HCT116 (cell line): Measurements from ENCODE around the gene PIK3R2. TPM values are rescaled to one million over a fixed set of nuclear protein-coding genes. Genes with fewer than 3 reads are reported as not detected.
A peak's percentile ranks its signal among the peaks of the same experiment; 100 is the strongest.

Source experiments
- ATAC-seq: fragments of 200-7000 bp; cut with Tn5 transposase; 2 replicates; pipeline ENCODE4 v1.9.1; 2020; ENCODE audit warnings: mild to moderate bottlenecking, moderate library complexity
- BruUV-seq: library from RNA; stranded (reverse); fragments of 400-500 nt; replicated peaks from 2 replicates; lab custom pipeline; 2021; lab: Mats Ljungman, UMichigan
- CTCF ChIA-PET: fragments of 300-600 bp; sonication (Branson Sonifier 250); formaldehyde crosslinking; loops from one replicate; lab custom pipeline; 2021; ENCODE audit warnings: antibody characterized with exemption; lab: Charles Lee
- POLR2A ChIA-PET: fragments of 300-600, 350-600 bp; sonication (Branson Sonifier 250); formaldehyde crosslinking; loops from one replicate; lab custom pipeline; 2021; ENCODE audit warnings: antibody characterized with exemption; lab: Charles Lee
- RAD21 ChIA-PET, 2 experiments: fragments of 300-600 bp; sonication (Branson Sonifier 250); formaldehyde crosslinking; loops; one replicate each; lab custom pipeline; 2023; ENCODE audit warnings: low total read pairs in 2 of 2; ENCODE audit not compliant: uncharacterized antibody in 2 of 2, unreplicated experiment in 2 of 2, low non-redundant PET in 1 of 2; lab: Charles Lee
- DNase-seq: peaks from one replicate; pipeline ENCODE4 v3.0.0-alpha.2; 2010; ENCODE audit warnings: low read depth, low spot score
- H2AFZ ChIP-seq: fragments of 200-600 bp; shearing (Covaris generic), sonication (generic); 2 replicates; pipeline ENCODE4 v1.6.1; 2017; ENCODE audit warnings: low read depth, mixed run types, mixed read lengths, antibody characterized with exemption, low read length; ENCODE audit not compliant: poor library complexity, severe bottlenecking
- H3K27ac ChIP-seq: 2 replicates; pipeline ENCODE4 v1.5.1; 2012; ENCODE audit warnings: low read depth, low read length
- H3K27me3 ChIP-seq: fragments of 200-600 bp; sonication (generic); 2 replicates; pipeline ENCODE4 v1.6.1; 2016; ENCODE audit warnings: mixed run types, low read length, mixed read lengths; ENCODE audit not compliant: insufficient read depth
- H3K36me3 ChIP-seq, 2 experiments: fragments of 200-500 bp in 1 of 2; fragments of 200-600 bp in 1 of 2; sonication (Bioruptor generic) in 1 of 2; sonication (generic) in 1 of 2; 2 replicates each; pipeline versions ENCODE4 v1.5.1 to v1.6.1; 2014 to 2016; ENCODE audit warnings: low read length in 2 of 2, inconsistent platforms in 1 of 2, mixed read lengths in 1 of 2, mixed run types in 1 of 2; ENCODE audit not compliant: insufficient read depth in 2 of 2, control insufficient read depth in 1 of 2
- H3K4me1 ChIP-seq, 2 experiments: fragments of 200-600 bp in 1 of 2; sonication (generic) in 1 of 2; 2 replicates each; pipeline versions ENCODE4 v1.5.1 to v1.6.1; 2012 to 2017; ENCODE audit warnings: low read length in 2 of 2, inconsistent platforms in 1 of 2, mild to moderate bottlenecking in 1 of 2, mixed read lengths in 1 of 2, mixed run types in 1 of 2, moderate library complexity in 1 of 2; ENCODE audit not compliant: insufficient read depth in 2 of 2, control insufficient read depth in 1 of 2
- H3K4me2 ChIP-seq: fragments of 200-600 bp; sonication (generic); 2 replicates; pipeline ENCODE4 v1.6.1; 2017; ENCODE audit warnings: mixed run types, low read length, mixed read lengths
- H3K4me3 ChIP-seq, 2 experiments: fragments of 200-600 bp in 1 of 2; sonication (generic) in 1 of 2; replicated peaks in 1 of 2; 2 replicates each; pipeline ENCODE4 v1.5.1; 2011 to 2016; ENCODE audit warnings: low read length in 2 of 2, control low read depth in 1 of 2, low read depth in 1 of 2, mild to moderate bottlenecking in 1 of 2, mixed read lengths in 1 of 2, mixed run types in 1 of 2
- H3K79me2 ChIP-seq: fragments of 200-600 bp; sonication (generic); 2 replicates; pipeline ENCODE4 v1.6.1; 2017; ENCODE audit warnings: mild to moderate bottlenecking, mixed run types, low read length, moderate library complexity, mixed read lengths; ENCODE audit not compliant: insufficient read depth
- H3K9ac ChIP-seq: fragments of 200-600 bp; sonication (generic); 2 replicates; pipeline ENCODE4 v1.6.1; 2016; ENCODE audit warnings: low read length, mixed read lengths
- H3K9me2 ChIP-seq: fragments of 200-600 bp; sonication (generic), shearing (Covaris generic); 2 replicates; pipeline ENCODE4 v1.6.1; 2017; ENCODE audit warnings: mixed run types, mild to moderate bottlenecking, moderate library complexity; ENCODE audit not compliant: insufficient read depth
- H3K9me3 ChIP-seq, 2 experiments: fragments of 200-500 bp in 1 of 2; fragments of 200-600 bp in 1 of 2; sonication (Bioruptor generic) in 1 of 2; sonication (generic) in 1 of 2; 2 replicates each; pipeline ENCODE4 v1.6.1; 2014 to 2017; ENCODE audit warnings: low read length in 2 of 2, mixed read lengths in 2 of 2, inconsistent platforms in 1 of 2, low read depth in 1 of 2, mild to moderate bottlenecking in 1 of 2, mixed run types in 1 of 2, moderate library complexity in 1 of 2; ENCODE audit not compliant: control insufficient read depth in 1 of 2, insufficient read depth in 1 of 2
- H4K20me1 ChIP-seq: fragments of 200-600 bp; sonication (generic), shearing (Covaris generic); 2 replicates; pipeline ENCODE4 v1.6.1; 2017; ENCODE audit warnings: mixed run types, mild to moderate bottlenecking, moderate library complexity; ENCODE audit not compliant: insufficient read depth
- CBX3 ChIP-seq: IDR thresholded peaks from 2 replicates; pipeline ENCODE4 v1.6.1; 2012; ENCODE audit warnings: low read depth
- CEBPB ChIP-seq: IDR thresholded peaks from 2 replicates; pipeline ENCODE4 v1.6.1; 2012; ENCODE audit warnings: low read depth
- EGR1 ChIP-seq: IDR thresholded peaks from 2 replicates; pipeline ENCODE4 v1.6.1; 2012; ENCODE audit warnings: low read depth
- EZH2phosphoT487 ChIP-seq: fragments of 200-600 bp; IDR thresholded peaks from 2 replicates; pipeline ENCODE4 v1.6.1; 2018; ENCODE audit warnings: antibody characterized with exemption, borderline replicate concordance
- FOSL1 ChIP-seq: IDR thresholded peaks from 2 replicates; pipeline ENCODE4 v1.6.1; 2012; ENCODE audit warnings: low read depth
- POLR2AphosphoS5 ChIP-seq: IDR thresholded peaks from 2 replicates; pipeline ENCODE4 v1.6.1; 2011; ENCODE audit warnings: mild to moderate bottlenecking, low read depth, low read length, moderate library complexity
- TCF7L2 ChIP-seq: IDR thresholded peaks from 2 replicates; pipeline ENCODE4 v1.7.0; 2011; ENCODE audit warnings: borderline replicate concordance, inconsistent platforms; ENCODE audit not compliant: insufficient read depth, insufficient read length; ENCODE audit errors: extremely low read depth
- ZFX ChIP-seq: fragments of 450-650 bp; IDR thresholded peaks from 2 replicates; pipeline ENCODE4 v1.6.1; 2017
- intact Hi-C: fragments of 100-400 bp; cut with micrococcal nuclease; formaldehyde crosslinking; loops from 2 replicates; pipeline ENCODE4 v1.10.0; 2022
- total RNA-seq: library from RNA; stranded (reverse); gene quantifications from one replicate; pipeline ENCODE4 v1.2.1, GENCODE V29; 2021; ENCODE audit not compliant: unreplicated experiment

PIK3R2 gene
- total RNA-seq, 1 experiment from 2014 or later, result 53.4 TPM

GRCh38 chr19:18153556-18154134, 682 bp downstream of the PIK3R2 start:
- Histone ChIP-seq H3K27ac (peak overlapping the region; percentile 85), H4K20me1 (no peaks in the 10 kb centered on the region), H3K27me3 (no peaks in the 10 kb centered on the region), H3K9ac (peak overlapping the region; percentile 98), H3K79me2 (peaks cover 35% of the 10 kb centered on the region), H3K36me3 (peaks cover 0 to 11% of the 10 kb centered on the region in 2 experiments; a peak in 1 of 4 replicates), H3K4me3 (peak overlapping the region; percentile 83 to 90), H3K9me3 (no peaks in the 10 kb centered on the region), H2AFZ (no peak overlapping the region), H3K4me2 (peak overlapping the region; percentile 99), H3K4me1 (peaks cover 44 to 49% of the 10 kb centered on the region in 2 experiments)
- DNase-seq, result no peak
- no TSS peak for BruUV-seq
- ChIA-PET RAD21 (no interaction called here), POLR2A (no interaction called here), CTCF (interaction anchor here (1.6 kb wide), 1 partner anchor 41 kb away, joined by 4 read pairs; no protein-coding TSS in a partner anchor)
- intact Hi-C loops, result loop anchor here (10.0 kb wide), 1 partner anchor 149 kb away; the partner anchor contains the start of gene ARRDC2
- ATAC-seq, result no peak
- TF ChIP-seq ZFX (0 out of 2 replicates have a peak, but pooled peaks have one; percentile 55), FOSL1 (no peak), POLR2AphosphoS5 (no peak), TCF7L2 (no peak), CBX3 (no peak), EGR1 (no peak), EZH2phosphoT487 (no peak), CEBPB (no peak)
- TF ChIP-seq, all 23 proteins: peak for 1
- H3K9me2 ChIP-seq, result no peaks in the 10 kb centered on the region
